Right atrium auricular region (tissue), 2 donors: ENCODE measurements around the gene PNPLA7. TPM values are rescaled to one million over a fixed set of nuclear protein-coding genes. Genes with fewer than 3 reads are reported as not detected.
"Not testable (repeated sequence)": the region's sequence is repeated elsewhere in the genome, so short reads cannot be mapped to it uniquely, and the experiment has no call there.

ENCODE experiments used
- DNase-seq: peaks from one replicate; pipeline ENCODE4 v3.0.0-alpha.2; 2019; ENCODE audit warnings: low spot score
- H3K27ac ChIP-seq, 2 donors: fragments of 200-600 bp; sonication (generic); 1 replicate in 1 of 2; 2 replicates in 1 of 2; pipeline ENCODE4 v1.5.1; 2016 to 2019
- H3K27me3 ChIP-seq, 2 donors: fragments of 200-600 bp; sonication (generic); one replicate each; pipeline versions ENCODE4 v1.5.1 to v1.6.0; 2017 to 2019
- H3K36me3 ChIP-seq: fragments of 200-600 bp; sonication (generic); one replicate; pipeline ENCODE4 v1.5.1; 2016
- H3K4me1 ChIP-seq, 2 donors: fragments of 200-600 bp; sonication (generic); one replicate each; pipeline versions ENCODE4 v1.5.1 to v1.6.0; 2017 to 2019
- H3K4me3 ChIP-seq, 2 donors: fragments of 200-600 bp; sonication (generic); 1 replicate in 1 of 2; 2 replicates in 1 of 2; pipeline ENCODE4 v1.5.1; 2017 to 2019; ENCODE audit warnings: mild to moderate bottlenecking in 1 of 2, moderate library complexity in 1 of 2
- H3K9me3 ChIP-seq, 2 donors: fragments of 200-600 bp; sonication (generic); one replicate each; pipeline ENCODE4 v1.5.1; 2019
- total RNA-seq, 2 donors: library from RNA; depleted of rRNA; stranded (reverse); fragments of >200 nt; gene quantifications; one replicate each; pipeline ENCODE4 v1.1.0, GENCODE V29; 2016
- TF ChIP-seq, protein P1 (sequence below), 2 donors: fragments of 200-600 bp; sonication (generic); IDR thresholded peaks; one replicate each; pipeline ENCODE4 v1.5.1; 2019; ENCODE audit warnings: antibody characterized with exemption in 2 of 2

Gene PNPLA7
- total RNA-seq, 2 donors from 2014 or later: 4.4 to 4.6 TPM

DNA sequence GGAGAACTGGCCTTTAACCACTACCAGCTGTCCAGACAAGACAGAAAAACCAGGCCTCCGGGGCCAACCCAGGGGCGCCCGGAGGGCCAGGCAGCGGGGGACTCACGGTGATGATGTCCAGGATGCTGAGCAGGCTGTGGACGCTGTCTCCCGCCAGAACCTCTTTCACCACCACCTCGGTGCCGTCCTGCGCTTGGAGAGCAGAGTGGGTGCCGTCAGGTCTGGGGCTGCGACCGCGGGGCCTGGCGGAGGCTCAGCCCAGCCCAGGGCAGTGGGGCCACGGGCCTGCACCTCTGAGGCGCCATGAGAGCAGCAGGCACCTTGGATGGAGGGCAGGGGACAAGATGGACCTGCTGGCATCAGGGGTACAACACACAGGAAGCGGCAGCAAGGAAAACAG, 9.7 kb downstream of the PNPLA7 start:
- peaks cover 8% of the 10 kb centered on the region for H3K36me3 ChIP-seq
- H3K27ac ChIP-seq: no peak overlapping the region
- no peaks in the 10 kb centered on the region for H3K27me3 ChIP-seq
- no peaks in the 10 kb centered on the region for H3K9me3 ChIP-seq
- TF ChIP-seq, protein P1, sequence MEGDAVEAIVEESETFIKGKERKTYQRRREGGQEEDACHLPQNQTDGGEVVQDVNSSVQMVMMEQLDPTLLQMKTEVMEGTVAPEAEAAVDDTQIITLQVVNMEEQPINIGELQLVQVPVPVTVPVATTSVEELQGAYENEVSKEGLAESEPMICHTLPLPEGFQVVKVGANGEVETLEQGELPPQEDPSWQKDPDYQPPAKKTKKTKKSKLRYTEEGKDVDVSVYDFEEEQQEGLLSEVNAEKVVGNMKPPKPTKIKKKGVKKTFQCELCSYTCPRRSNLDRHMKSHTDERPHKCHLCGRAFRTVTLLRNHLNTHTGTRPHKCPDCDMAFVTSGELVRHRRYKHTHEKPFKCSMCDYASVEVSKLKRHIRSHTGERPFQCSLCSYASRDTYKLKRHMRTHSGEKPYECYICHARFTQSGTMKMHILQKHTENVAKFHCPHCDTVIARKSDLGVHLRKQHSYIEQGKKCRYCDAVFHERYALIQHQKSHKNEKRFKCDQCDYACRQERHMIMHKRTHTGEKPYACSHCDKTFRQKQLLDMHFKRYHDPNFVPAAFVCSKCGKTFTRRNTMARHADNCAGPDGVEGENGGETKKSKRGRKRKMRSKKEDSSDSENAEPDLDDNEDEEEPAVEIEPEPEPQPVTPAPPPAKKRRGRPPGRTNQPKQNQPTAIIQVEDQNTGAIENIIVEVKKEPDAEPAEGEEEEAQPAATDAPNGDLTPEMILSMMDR (IDR thresholded peaks at IDR 0.05): no peak
- no peak for DNase-seq
- no peaks in the 10 kb centered on the region for H3K4me1 ChIP-seq
- H3K4me3 ChIP-seq: no peak overlapping the region

DNA sequence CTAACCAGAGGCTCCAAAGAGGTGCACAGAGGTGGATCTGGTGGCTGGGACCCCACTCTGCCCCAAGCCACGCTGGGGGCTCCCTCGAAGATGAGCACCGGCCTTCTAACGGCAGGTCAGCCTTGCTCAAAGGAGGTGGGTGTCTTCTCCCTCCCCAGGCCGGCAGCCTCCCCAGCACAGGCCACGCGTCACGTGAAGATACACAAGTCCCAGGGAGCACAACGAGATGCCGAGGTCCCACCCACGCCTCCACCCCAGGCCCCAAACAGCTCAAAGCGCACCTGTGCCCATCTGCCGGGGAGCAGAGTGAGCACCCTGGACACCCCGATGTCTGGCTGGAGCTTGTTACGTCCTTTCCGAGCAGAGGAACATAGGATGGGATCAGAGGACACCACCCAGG, 12.1 kb downstream of the PNPLA7 start:
- no peaks in the 10 kb centered on the region for H3K9me3 ChIP-seq
- no peak overlapping the region for H3K27ac ChIP-seq
- H3K4me1 ChIP-seq: peaks cover 0 to 6% of the 10 kb centered on the region in 2 donors
- TF ChIP-seq, protein P1 (IDR thresholded peaks at IDR 0.05): no peak
- H3K27me3 ChIP-seq: no peaks in the 10 kb centered on the region
- H3K36me3 ChIP-seq: peaks cover 8% of the 10 kb centered on the region
- no peak for DNase-seq
- no peak overlapping the region for H3K4me3 ChIP-seq

DNA sequence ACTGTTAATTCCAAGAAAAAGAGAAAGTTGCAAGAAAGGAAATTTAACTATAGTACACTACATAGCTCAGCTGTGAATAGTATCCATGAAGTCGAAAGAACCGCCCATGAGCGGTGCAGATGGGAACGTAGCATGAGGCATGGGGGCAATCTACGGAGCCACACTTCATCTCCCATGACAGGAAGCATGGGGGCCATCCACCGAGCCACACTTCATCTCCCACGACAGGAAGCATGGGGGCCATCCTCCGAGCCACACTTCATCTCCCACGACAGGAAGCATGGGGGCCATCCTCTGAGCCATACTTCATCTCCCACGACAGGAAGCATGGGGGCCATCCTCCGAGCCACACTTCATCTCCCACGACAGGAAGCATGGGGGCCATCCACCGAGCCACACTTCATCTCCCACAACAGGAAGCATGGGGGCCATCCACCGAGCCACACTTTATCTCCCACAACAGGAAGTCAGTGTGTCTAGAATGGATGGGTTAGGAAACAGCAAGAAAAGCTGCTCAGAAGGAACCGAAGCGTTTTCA, 13.5 kb downstream of the PNPLA7 start:
- H3K4me1 ChIP-seq, DNase-seq, H3K4me3 ChIP-seq, H3K9me3 ChIP-seq, H3K27me3 ChIP-seq, H3K27ac ChIP-seq, H3K36me3 ChIP-seq: not testable (repeated sequence)

DNA sequence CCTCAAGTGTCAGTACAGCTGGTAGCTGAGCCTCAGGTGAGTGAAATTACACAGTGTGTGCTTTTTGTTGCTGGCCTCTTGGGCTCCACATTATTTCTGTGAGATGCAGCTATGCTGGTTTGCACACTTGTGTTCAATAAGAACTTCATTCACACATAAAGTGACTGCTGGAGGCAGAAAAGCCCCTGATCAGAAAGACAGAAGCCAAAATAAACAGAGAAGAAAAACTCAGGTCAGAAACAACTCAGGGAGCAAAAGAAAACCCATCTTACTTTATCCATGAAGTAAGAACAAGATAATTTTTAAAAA, 15.1 kb downstream of the PNPLA7 start:
- Histone ChIP-seq H3K36me3 (peaks cover under 1% of the 10 kb centered on the region), H3K9me3 (no peaks in the 10 kb centered on the region), H3K27me3 (no peaks in the 10 kb centered on the region), H3K4me1 (peaks cover 0 to 6% of the 10 kb centered on the region in 2 donors), H3K4me3 (no peak overlapping the region), H3K27ac (no peak overlapping the region)
- DNase-seq: no peak
- TF ChIP-seq, protein P1 (IDR thresholded peaks at IDR 0.05): no peak

DNA sequence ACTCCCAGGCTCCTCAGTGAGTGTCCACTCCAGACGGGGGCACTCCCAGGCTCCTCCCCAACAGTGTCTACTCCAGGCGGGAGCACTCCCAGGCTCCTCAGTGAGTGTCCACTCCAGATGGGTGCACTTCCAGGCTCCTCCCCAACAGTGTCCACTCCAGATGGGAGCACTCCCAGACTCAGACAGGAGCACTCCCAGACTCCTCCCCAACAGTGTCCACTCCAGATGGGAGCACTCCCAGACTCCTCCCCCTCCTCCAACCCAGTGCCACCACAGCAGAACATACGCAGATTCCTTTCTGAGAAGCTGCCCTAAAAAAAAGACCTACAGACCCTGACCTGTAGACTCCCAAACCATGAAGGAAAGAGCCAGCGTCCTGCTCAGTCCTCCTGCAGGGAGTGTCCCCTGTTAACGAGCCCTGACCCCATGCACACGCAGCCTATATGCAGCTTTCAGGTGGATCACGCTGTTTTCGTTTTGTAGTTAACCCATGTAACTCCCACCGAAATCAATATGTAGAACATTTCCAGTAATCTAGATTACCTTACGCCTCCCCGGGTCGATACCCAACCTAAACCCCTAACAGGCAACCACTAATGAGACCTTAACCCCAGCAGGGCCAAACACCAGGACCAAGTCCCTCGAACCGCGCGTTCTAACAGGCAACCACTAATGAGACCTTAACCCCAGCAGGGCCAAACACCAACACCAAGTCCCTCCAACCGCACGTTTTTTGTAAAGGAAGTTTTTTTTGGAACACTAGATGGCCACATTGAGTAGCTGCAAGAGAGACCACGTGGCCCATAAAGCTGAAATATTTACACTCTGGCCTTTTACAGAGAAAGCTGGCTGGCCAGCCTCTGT, 15.7 kb downstream of the PNPLA7 start:
- H3K27ac ChIP-seq: no peak overlapping the region

DNA sequence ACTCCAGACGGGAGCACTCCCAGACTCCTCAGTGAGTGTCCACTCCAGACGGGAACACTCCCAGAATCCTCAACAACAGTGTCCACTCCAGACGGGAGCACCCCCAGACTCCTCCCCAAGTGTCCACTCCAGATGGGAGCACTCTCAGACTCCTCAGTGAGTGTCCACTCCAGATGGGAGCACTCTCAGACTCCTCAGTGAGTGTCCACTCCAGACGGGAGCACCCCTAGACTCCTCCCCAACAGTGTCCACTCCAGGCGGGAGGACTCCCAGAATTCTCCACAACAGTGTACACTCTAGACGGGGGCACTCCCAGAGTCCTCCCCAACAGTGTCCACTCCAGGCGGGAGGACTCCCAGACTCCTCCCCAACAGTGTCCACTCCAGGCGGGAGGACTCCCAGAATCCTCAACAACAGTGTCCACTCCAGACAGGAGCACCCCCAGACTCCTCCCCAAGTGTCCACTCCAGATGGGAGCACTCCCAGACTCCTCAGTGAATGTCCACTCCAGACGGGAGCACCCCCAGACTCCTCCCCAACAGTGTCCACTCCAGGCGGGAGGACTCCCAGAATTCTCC, 17.2 kb downstream of the PNPLA7 start:
- H3K27me3 ChIP-seq, DNase-seq, H3K4me1 ChIP-seq, H3K36me3 ChIP-seq, H3K27ac ChIP-seq, H3K4me3 ChIP-seq, H3K9me3 ChIP-seq: not testable (repeated sequence)

More for the DNA sequence above, 15.7 kb downstream of the PNPLA7 start:
- Histone ChIP-seq H3K27me3 (no peaks in the 10 kb centered on the region), H3K9me3 (no peaks in the 10 kb centered on the region), H3K4me1 (peaks cover 0 to 6% of the 10 kb centered on the region in 2 donors), H3K36me3 (no peaks in the 10 kb centered on the region), H3K4me3 (no peak overlapping the region)
- TF ChIP-seq, protein P1 (IDR thresholded peaks at IDR 0.05): peak; percentile 31 to 66
- no peak for DNase-seq
